SK-N-MC (cell line): ENCODE results near the gene ZWILCH.
"Not testable (repeated sequence)": the region's sequence is repeated elsewhere in the genome, so short reads cannot be mapped to it uniquely, and the experiment has no call there.

Experiments used
- EZH2 ChIP-seq: fragments of 200-600 bp; sonication (generic); IDR thresholded peaks from one replicate; pipeline ENCODE4 v1.6.1; 2017; ENCODE audit warnings: antibody characterized with exemption
- POLR2AphosphoS5 ChIP-seq: IDR thresholded peaks from 2 replicates; pipeline ENCODE4 v1.6.1; 2012; ENCODE audit warnings: mild to moderate bottlenecking, low read depth, low read length, borderline replicate concordance

- TF ChIP-seq EZH2, POLR2AphosphoS5: not testable (repeated sequence)
Observed at GRCh38 chr15:66503041-66503648, 2.0 kb upstream of the ZWILCH start.
